Measurements from ENCODE around the gene HOXA7.

HOXA7 gene

DNA sequence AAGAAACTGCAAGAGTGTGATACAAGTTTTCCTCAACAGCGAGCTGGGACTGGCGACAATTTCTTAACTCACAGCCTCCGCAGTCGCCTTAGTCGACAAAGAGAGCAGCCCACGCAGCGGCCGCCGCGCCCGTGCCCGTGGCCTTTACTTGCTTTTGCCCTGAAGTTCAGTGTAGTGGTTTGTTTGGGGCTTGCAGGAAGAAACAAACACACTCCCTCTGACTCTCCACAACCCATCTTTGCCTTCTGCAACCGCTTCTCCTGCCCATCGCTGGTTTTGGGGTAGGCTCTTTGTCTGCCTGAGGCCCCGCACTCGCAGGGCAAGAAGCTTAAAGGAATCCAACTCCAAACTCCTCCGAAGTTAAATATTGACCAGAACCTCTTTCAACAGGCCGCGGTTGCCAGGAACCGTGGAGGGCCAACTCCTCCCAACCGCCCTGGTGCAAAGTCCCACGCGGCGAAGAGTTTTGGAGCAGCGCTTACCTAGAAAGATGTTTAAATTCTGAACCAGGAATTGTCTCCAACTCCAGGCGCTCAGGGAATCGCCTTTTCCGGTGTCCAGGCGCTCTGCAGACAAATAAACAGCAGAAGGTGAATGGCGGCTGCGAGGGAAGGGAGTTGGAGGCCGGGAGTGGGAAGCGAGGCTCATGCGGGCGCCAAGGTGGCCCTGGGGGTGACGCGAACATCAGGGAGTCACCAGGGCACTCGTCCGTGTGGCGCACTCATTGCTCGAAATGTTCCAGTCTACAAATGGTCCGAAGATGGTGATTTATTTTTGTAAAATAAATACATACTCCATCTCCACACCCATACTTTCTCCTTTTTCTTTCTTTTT is 34.2 kb downstream of the HOXA7 start:
- FAIRE-seq, result no peak
- no peak for DNase-seq (ENCODE audit: insufficient read length, low spot score)
- no peak for TF ChIP-seq POLR2A (IDR thresholded peaks at IDR 0.05; ENCODE audit: low read depth, low read length)
- TF ChIP-seq SPI1 (IDR thresholded peaks at IDR 0.05; ENCODE audit: low read depth, low read length), result no peak
- no peak for TF ChIP-seq POU2F2 (IDR thresholded peaks at IDR 0.05; ENCODE audit: low read depth, low read length)
- no peak for TF ChIP-seq POLR2AphosphoS5 (IDR thresholded peaks at IDR 0.05; ENCODE audit: low read depth, low read length)
- TF ChIP-seq PAX5 (IDR thresholded peaks at IDR 0.05; ENCODE audit: insufficient read depth, low read length, severe bottlenecking), result no peak
- no peak for TF ChIP-seq TAF1 (IDR thresholded peaks at IDR 0.05; ENCODE audit: low read depth, low read length)

DNA sequence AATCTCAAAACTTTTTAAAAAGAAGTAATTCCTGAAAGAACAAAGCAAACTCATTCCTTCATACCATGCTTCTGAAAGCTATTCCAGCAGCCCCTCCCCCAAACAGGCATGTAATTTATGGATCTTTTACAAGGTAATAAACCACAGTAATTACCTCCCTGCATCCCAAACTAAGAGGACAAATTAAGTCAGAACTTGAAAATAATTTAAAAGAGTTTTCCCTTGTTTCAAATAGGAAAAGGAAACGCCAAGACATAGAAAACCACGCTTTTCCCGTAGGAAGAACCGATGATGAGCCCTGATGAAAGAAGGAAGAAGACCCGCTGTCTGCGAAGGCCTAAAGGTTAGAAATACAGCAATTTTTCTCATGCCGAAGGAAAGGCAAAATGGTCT is 34.8 kb downstream of the HOXA7 start:
- TF ChIP-seq POU2F2 (IDR thresholded peaks at IDR 0.05; ENCODE audit: low read depth, low read length) (no peak), SPI1 (IDR thresholded peaks at IDR 0.05; ENCODE audit: low read depth, low read length) (no peak), POLR2AphosphoS5 (IDR thresholded peaks at IDR 0.05; ENCODE audit: low read depth, low read length) (no peak), POLR2A (IDR thresholded peaks at IDR 0.05; ENCODE audit: low read depth, low read length) (no peak), TAF1 (IDR thresholded peaks at IDR 0.05; ENCODE audit: low read depth, low read length) (no peak), PAX5 (IDR thresholded peaks at IDR 0.05; ENCODE audit: insufficient read depth, low read length, severe bottlenecking) (no peak)
- DNase-seq (ENCODE audit: insufficient read length, low spot score) (no peak), FAIRE-seq (no peak)

DNA sequence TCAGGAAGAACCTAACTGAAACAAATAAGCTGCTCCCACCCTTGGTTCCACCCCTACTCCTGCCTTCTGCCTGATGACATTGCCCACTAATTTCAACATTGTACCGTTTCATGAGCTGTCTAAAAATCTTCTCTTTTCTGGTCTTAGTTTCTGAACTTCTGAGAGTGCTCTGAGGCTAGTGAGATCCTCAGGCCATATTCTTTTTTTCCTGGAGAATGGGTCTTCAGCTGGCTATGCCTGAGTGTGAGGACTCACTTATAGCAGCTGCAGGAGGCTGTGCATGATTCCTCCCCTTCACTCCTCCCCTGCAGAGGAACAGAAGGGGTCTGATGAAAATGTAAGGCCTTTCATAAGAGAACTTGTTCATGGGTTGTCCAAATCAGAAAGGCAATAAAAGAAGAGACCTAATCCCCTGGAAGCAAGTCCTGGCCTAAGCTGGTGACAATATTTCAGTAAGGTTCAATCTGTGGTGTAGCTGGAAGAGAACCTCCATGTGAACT is 37.0 kb downstream of the HOXA7 start:
- TF ChIP-seq POLR2AphosphoS5 (IDR thresholded peaks at IDR 0.05; ENCODE audit: low read depth, low read length), result no peak
- no peak for TF ChIP-seq TAF1 (IDR thresholded peaks at IDR 0.05; ENCODE audit: low read depth, low read length)
- TF ChIP-seq POU2F2 (IDR thresholded peaks at IDR 0.05; ENCODE audit: low read depth, low read length), result no peak
- TF ChIP-seq PAX5 (IDR thresholded peaks at IDR 0.05; ENCODE audit: insufficient read depth, low read length, severe bottlenecking), result no peak
- no peak for TF ChIP-seq POLR2A (IDR thresholded peaks at IDR 0.05; ENCODE audit: low read depth, low read length)
- no peak for TF ChIP-seq SPI1 (IDR thresholded peaks at IDR 0.05; ENCODE audit: low read depth, low read length)
- DNase-seq (ENCODE audit: insufficient read length, low spot score) (no peak), FAIRE-seq (no peak)

DNA sequence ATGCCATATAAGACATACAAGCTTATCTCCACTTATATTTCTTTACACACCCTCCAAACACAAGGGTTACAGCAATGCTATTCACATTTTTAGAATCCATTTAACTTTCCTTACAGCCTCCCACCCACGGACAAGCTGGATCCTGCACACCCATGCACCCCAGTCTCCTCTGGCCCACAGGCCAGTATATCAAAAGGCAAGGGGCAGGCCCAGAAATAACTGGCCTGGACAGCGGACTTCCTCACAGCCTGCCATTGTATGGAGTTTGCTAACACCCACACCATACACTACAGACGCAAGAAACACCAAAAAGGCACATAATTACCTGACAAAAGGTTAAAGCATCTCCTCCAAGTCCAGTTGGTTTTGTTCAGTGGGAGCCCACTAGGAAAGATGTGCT is 37.9 kb downstream of the HOXA7 start:
- TF ChIP-seq SPI1 (IDR thresholded peaks at IDR 0.05; ENCODE audit: low read depth, low read length), result no peak
- TF ChIP-seq PAX5 (IDR thresholded peaks at IDR 0.05; ENCODE audit: insufficient read depth, low read length, severe bottlenecking), result no peak
- TF ChIP-seq TAF1 (IDR thresholded peaks at IDR 0.05; ENCODE audit: low read depth, low read length), result no peak
- no peak for TF ChIP-seq POLR2AphosphoS5 (IDR thresholded peaks at IDR 0.05; ENCODE audit: low read depth, low read length)
- no peak for TF ChIP-seq POLR2A (IDR thresholded peaks at IDR 0.05; ENCODE audit: low read depth, low read length)
- no peak for TF ChIP-seq POU2F2 (IDR thresholded peaks at IDR 0.05; ENCODE audit: low read depth, low read length)
- no peak for DNase-seq (ENCODE audit: insufficient read length, low spot score)
- no peak for FAIRE-seq

DNA sequence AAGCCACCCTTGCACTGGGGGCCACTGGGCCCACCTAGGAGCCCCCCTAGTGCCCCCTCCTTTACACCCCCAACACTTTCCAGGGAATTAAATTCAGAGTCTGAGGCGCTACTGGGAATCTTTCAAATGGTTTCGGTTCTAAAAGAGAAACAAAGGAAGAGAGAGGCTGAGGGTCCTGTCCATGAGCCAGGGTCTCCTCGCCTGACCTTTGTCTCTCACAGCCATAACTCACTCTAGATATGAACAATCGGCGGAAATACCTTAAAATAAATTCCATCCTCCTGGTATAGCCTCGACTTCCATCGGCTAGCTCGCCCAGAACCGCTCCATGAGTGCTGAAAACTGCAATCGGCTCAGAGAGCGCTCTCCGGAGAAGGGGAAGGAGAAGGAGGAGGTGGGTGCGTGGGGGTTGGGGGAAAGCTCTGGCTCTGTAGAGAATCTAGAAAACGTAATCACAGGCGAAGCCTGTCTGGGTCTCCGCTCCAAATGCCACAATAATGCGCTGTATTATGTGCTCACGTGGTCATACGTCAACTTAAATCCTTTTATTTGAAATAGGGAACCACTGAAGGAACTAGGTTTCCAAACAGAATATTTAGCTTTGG is 38.5 kb downstream of the HOXA7 start:
- TF ChIP-seq TAF1 (IDR thresholded peaks at IDR 0.05; ENCODE audit: low read depth, low read length), result no peak
- TF ChIP-seq POLR2AphosphoS5 (IDR thresholded peaks at IDR 0.05; ENCODE audit: low read depth, low read length), result no peak
- TF ChIP-seq SPI1 (IDR thresholded peaks at IDR 0.05; ENCODE audit: low read depth, low read length), result no peak
- no peak for TF ChIP-seq PAX5 (IDR thresholded peaks at IDR 0.05; ENCODE audit: insufficient read depth, low read length, severe bottlenecking)
- no peak for TF ChIP-seq POLR2A (IDR thresholded peaks at IDR 0.05; ENCODE audit: low read depth, low read length)
- no peak for TF ChIP-seq POU2F2 (IDR thresholded peaks at IDR 0.05; ENCODE audit: low read depth, low read length)
- DNase-seq (ENCODE audit: insufficient read length, low spot score) (no peak), FAIRE-seq (no peak)

DNA sequence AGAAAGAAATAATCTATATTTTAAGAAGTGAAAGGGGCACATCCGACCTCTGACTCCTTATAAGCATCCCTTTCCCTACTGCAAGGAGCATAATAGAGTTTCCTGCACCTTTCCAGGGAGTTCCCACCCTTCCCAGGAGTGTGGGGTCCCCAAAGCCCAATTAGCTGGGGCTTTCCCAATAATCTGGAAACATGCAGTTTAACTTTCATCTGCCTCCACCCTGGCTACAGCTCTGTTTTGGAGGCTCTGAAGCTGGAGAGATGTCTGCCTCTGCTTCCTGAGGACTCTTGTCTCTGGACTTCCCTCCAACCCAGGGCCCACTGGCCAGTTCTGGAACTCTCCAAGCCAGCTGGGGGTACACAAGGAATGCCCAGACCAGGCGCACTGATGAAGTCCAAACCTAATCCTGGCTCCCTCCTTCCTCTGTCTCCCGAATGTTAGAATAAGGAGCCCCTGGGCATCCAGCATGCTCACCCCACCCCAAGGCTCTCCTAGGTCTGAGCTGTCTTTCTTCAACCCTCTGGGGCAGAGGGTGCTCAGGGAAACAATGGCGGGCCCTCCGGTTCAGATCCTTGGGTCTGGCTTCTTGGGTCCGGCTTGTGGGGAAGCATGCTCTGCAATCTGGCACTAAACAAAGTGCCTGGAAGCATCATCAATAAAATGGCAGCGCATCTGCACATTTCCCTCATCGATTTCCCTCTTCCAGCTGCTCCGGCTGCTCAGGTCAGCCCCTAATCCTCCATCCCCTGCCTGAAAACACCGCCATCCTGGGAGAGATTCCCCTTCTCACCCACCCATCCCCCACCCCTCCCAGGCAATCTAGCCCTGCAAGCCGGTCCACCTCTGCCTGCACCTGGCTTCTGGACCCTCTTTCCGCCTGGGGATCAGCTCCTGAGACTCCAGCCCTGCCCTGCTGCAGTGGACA is 39.3 kb downstream of the HOXA7 start:
- FAIRE-seq (no peak), DNase-seq (ENCODE audit: insufficient read length, low spot score) (no peak)
- TF ChIP-seq PAX5 (IDR thresholded peaks at IDR 0.05; ENCODE audit: insufficient read depth, low read length, severe bottlenecking) (no peak), POLR2AphosphoS5 (IDR thresholded peaks at IDR 0.05; ENCODE audit: low read depth, low read length) (no peak), TAF1 (IDR thresholded peaks at IDR 0.05; ENCODE audit: low read depth, low read length) (no peak), POU2F2 (IDR thresholded peaks at IDR 0.05; ENCODE audit: low read depth, low read length) (no peak), SPI1 (IDR thresholded peaks at IDR 0.05; ENCODE audit: low read depth, low read length) (no peak), POLR2A (IDR thresholded peaks at IDR 0.05; ENCODE audit: low read depth, low read length) (no peak)

DNA sequence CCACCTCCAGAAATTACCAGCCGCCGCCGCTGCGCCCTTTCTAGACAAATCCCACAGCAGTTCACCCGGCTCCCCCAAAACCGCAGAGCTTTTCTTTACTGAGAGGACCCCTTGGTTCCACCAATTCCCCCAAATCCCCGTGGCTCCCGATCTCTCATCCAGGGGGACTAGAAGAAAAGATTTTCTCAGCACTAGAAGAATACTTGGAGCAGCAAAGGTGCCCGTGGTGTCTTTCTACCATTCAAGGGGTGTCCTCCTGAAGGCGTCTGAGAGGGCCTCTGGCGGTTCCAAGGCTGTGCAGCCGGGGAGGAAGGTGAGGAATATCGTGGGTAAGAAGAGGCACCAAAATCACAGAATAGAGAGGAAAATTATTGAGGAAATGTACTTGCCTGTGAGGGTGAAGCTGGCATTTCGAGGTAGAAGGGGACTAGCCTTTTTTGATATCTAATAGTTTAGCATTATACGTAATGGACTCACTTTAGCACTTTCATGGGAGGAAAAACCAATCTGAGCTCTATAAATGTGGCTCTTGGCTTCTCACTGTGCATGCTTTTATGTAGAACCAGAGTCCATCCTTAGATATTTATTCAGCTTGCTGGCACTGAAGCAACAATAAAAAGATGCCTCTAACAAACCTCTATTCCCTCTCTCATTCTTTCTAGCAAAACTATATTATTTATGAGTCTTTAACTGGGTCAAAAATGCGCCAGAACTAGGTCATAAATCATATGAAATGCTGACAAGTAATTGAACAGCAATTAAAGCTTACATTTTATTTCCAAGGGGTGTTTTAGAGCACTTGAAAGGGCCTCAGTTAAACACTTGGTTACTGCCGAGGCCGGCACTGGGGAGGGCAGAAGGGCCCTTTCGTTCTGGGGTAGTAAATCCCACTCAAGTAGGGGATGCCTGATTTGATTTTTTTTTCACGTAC is 40.2 kb downstream of the HOXA7 start:
- no peak for TF ChIP-seq POLR2AphosphoS5 (IDR thresholded peaks at IDR 0.05; ENCODE audit: low read depth, low read length)
- no peak for TF ChIP-seq SPI1 (IDR thresholded peaks at IDR 0.05; ENCODE audit: low read depth, low read length)
- no peak for TF ChIP-seq PAX5 (IDR thresholded peaks at IDR 0.05; ENCODE audit: insufficient read depth, low read length, severe bottlenecking)
- TF ChIP-seq TAF1 (IDR thresholded peaks at IDR 0.05; ENCODE audit: low read depth, low read length), result no peak
- TF ChIP-seq POLR2A (IDR thresholded peaks at IDR 0.05; ENCODE audit: low read depth, low read length), result no peak
- TF ChIP-seq POU2F2 (IDR thresholded peaks at IDR 0.05; ENCODE audit: low read depth, low read length), result no peak
- DNase-seq (ENCODE audit: insufficient read length, low spot score) (no peak), FAIRE-seq (no peak)
